SK-N-SH (cell line): ENCODE data around the gene REC8. TPM values are rescaled to one million over a fixed set of nuclear protein-coding genes. Genes with fewer than 3 reads are reported as not detected.

Experiments used
- CTCF ChIA-PET: fragments of 300-600, 350-600 bp; formaldehyde crosslinking; extraction: SDS; loops from one replicate; lab custom pipeline; 2021; lab: Yijun Ruan, JAX
- POLR2A ChIA-PET: fragments of 350-600 bp; sonication (Branson Sonifier 250); formaldehyde crosslinking; extraction: SDS; loops from one replicate; lab custom pipeline; 2020; ENCODE audit warnings: antibody characterized with exemption, inconsistent platforms; lab: Yijun Ruan, JAX
- DNase-seq: peaks from one replicate; pipeline ENCODE4 v3.0.0; 2012
- H2AFZ ChIP-seq: fragments of 200-600 bp; sonication (generic); 2 replicates; pipeline ENCODE4 v1.8.1; 2016; ENCODE audit warnings: antibody characterized with exemption, mild to moderate bottlenecking, low read depth
- H3F3A ChIP-seq: fragments of 200-600 bp; sonication (generic); replicated peaks from 2 replicates; pipeline ENCODE3; 2016; ENCODE audit warnings: antibody characterized with exemption, mild to moderate bottlenecking; ENCODE audit not compliant: insufficient read depth
- H3K27ac ChIP-seq, 2 experiments: fragments of 200-500 bp in 1 of 2; fragments of 200-600 bp in 1 of 2; sonication (Bioruptor generic) in 1 of 2; sonication (generic), shearing (Covaris generic) in 1 of 2; 2 replicates each; pipeline versions ENCODE4 v1.5.1 to v1.6.1; 2014 to 2016; ENCODE audit warnings: low read depth in 2 of 2, inconsistent platforms in 1 of 2, low read length in 1 of 2, mild to moderate bottlenecking in 1 of 2, mixed read lengths in 1 of 2
- H3K27me3 ChIP-seq: fragments of 200-600 bp; sonication (generic), shearing (Covaris generic); 2 replicates; pipeline ENCODE4 v1.6.1; 2016; ENCODE audit warnings: mixed run types; ENCODE audit not compliant: insufficient read depth
- H3K36me3 ChIP-seq, 2 experiments: fragments of 200-500 bp in 1 of 2; fragments of 200-600 bp in 1 of 2; sonication (Bioruptor generic) in 1 of 2; sonication (generic) in 1 of 2; replicated peaks in 1 of 2; 2 replicates each; pipeline versions ENCODE3 to v1.5.1; 2014 to 2016; ENCODE audit warnings: low read length in 1 of 2, mild to moderate bottlenecking in 1 of 2; ENCODE audit not compliant: insufficient read depth in 2 of 2, control insufficient read depth in 1 of 2
- H3K4me1 ChIP-seq, 2 experiments: fragments of 200-500 bp in 1 of 2; fragments of 200-600 bp in 1 of 2; sonication (Bioruptor generic) in 1 of 2; sonication (generic), shearing (Covaris generic) in 1 of 2; 2 replicates each; pipeline versions ENCODE4 v1.5.1 to v1.6.1; 2014 to 2016; ENCODE audit warnings: low read depth in 1 of 2, low read length in 1 of 2, mixed run types in 1 of 2; ENCODE audit not compliant: insufficient read depth in 2 of 2, control insufficient read depth in 1 of 2
- H3K4me2 ChIP-seq: fragments of 200-600 bp; sonication (generic), shearing (Covaris generic); 2 replicates; pipeline ENCODE4 v1.6.1; 2017; ENCODE audit warnings: mixed run types
- H3K4me3 ChIP-seq, 2 experiments: fragments of 200-500 bp in 1 of 2; fragments of 200-600 bp in 1 of 2; sonication (Bioruptor generic) in 1 of 2; sonication (generic), shearing (Covaris generic) in 1 of 2; 2 replicates each; pipeline versions ENCODE4 v1.5.1 to v1.8.1; 2014 to 2016; ENCODE audit warnings: low read depth in 2 of 2, inconsistent platforms in 1 of 2, low read length in 1 of 2, mild to moderate bottlenecking in 1 of 2, mixed read lengths in 1 of 2, moderate library complexity in 1 of 2
- H3K79me2 ChIP-seq: fragments of 200-600 bp; sonication (generic); 2 replicates; pipeline ENCODE4 v1.8.1; 2017; ENCODE audit warnings: mild to moderate bottlenecking; ENCODE audit not compliant: insufficient read depth
- H3K9ac ChIP-seq: fragments of 200-600 bp; sonication (generic); 2 replicates; pipeline ENCODE4 v1.6.1; 2017; ENCODE audit warnings: mixed run types
- H3K9me2 ChIP-seq: fragments of 200-600 bp; sonication (generic); 2 replicates; pipeline ENCODE4 v1.6.1; 2017; ENCODE audit warnings: mixed run types
- H3K9me3 ChIP-seq: fragments of 200-600 bp; sonication (generic); 2 replicates; pipeline ENCODE4 v1.6.1; 2017; ENCODE audit warnings: mixed run types, mild to moderate bottlenecking, moderate library complexity
- H4K20me1 ChIP-seq: fragments of 200-600 bp; sonication (generic); 2 replicates; pipeline ENCODE4 v1.6.1; 2017; ENCODE audit warnings: mild to moderate bottlenecking, mixed run types; ENCODE audit not compliant: insufficient read depth
- CTCF ChIP-seq: fragments of 200-600 bp; sonication (generic); IDR thresholded peaks from 2 replicates; pipeline ENCODE4 v1.6.1; 2017; ENCODE audit warnings: antibody characterized with exemption, mild to moderate bottlenecking, moderate library complexity
- ELF1 ChIP-seq: IDR thresholded peaks from 2 replicates; pipeline ENCODE4 v1.4.0; 2012
- EP300 ChIP-seq, 2 experiments: IDR thresholded peaks; 2 replicates each; pipeline versions ENCODE4 v1.4.0 to v1.6.1; 2012; ENCODE audit warnings: borderline replicate concordance in 1 of 2, low read depth in 1 of 2, low read length in 1 of 2
- EZH2phosphoT487 ChIP-seq: fragments of 200-600 bp; sonication (generic); IDR thresholded peaks from 2 replicates; pipeline ENCODE4 v1.6.1; 2017; ENCODE audit warnings: low read depth, mixed run types, mild to moderate bottlenecking, antibody characterized with exemption, moderate library complexity, borderline replicate concordance
- FOSL2 ChIP-seq: IDR thresholded peaks from 2 replicates; pipeline ENCODE4 v1.4.0; 2012; ENCODE audit warnings: low read depth, mild to moderate bottlenecking, moderate library complexity, borderline replicate concordance
- FOXJ3 ChIP-seq: sonication (generic); formaldehyde crosslinking; IDR thresholded peaks from 2 replicates; pipeline ENCODE4 v1.5.1; 2020; ENCODE audit warnings: mild to moderate bottlenecking, missing genetic modification reagents
- GATA2 ChIP-seq: sonication (generic); formaldehyde crosslinking; IDR thresholded peaks from 2 replicates; pipeline ENCODE4 v1.5.0; 2020; ENCODE audit warnings: mild to moderate bottlenecking, missing genetic modification reagents
- IRF3 ChIP-seq: fragments of 150-350 bp; IDR thresholded peaks from 2 replicates; pipeline ENCODE4 v1.6.1; 2016; ENCODE audit warnings: mild to moderate bottlenecking, low read depth, low read length
- MAX ChIP-seq: IDR thresholded peaks from 2 replicates; pipeline ENCODE4 v1.4.0; 2012; ENCODE audit warnings: low read depth
- MEF2A ChIP-seq: IDR thresholded peaks from 2 replicates; pipeline ENCODE4 v1.4.0; 2012; ENCODE audit warnings: low read depth, borderline replicate concordance
- MXI1 ChIP-seq: IDR thresholded peaks from 2 replicates; pipeline ENCODE4 v1.6.1; 2012; ENCODE audit warnings: mild to moderate bottlenecking, low read depth, low read length, improper control_type of control experiment
- NRF1 ChIP-seq: IDR thresholded peaks from 2 replicates; pipeline ENCODE4 v1.6.1; 2012; ENCODE audit warnings: low read depth, mild to moderate bottlenecking, low read length
- POLR2AphosphoS5 ChIP-seq: IDR thresholded peaks from 2 replicates; pipeline ENCODE4 v1.6.1; 2012; ENCODE audit warnings: low read depth, low read length
- RAD21 ChIP-seq: IDR thresholded peaks from 2 replicates; pipeline ENCODE4 v1.6.1; 2012; ENCODE audit warnings: mild to moderate bottlenecking, low read length
- RCOR1 ChIP-seq: fragments of 150-350 bp; IDR thresholded peaks from 2 replicates; pipeline ENCODE4 v1.6.1; 2017; ENCODE audit warnings: antibody characterized with exemption, low read length
- REST ChIP-seq: IDR thresholded peaks from 2 replicates; pipeline ENCODE4 v1.6.1; 2012; ENCODE audit warnings: mild to moderate bottlenecking, low read depth, low read length, moderate library complexity
- RFX5 ChIP-seq: IDR thresholded peaks from 2 replicates; pipeline ENCODE4 v1.6.1; 2012; ENCODE audit warnings: mild to moderate bottlenecking, improper control_type of control experiment, low read length
- TAF1 ChIP-seq: IDR thresholded peaks from 2 replicates; pipeline ENCODE4 v1.6.1; 2012; ENCODE audit warnings: low read depth, mild to moderate bottlenecking, low read length, moderate library complexity, borderline replicate concordance
- TEAD4 ChIP-seq: IDR thresholded peaks from 2 replicates; pipeline ENCODE4 v1.4.0; 2012; ENCODE audit warnings: mild to moderate bottlenecking, borderline replicate concordance; ENCODE audit not compliant: insufficient read depth
- USF1 ChIP-seq: IDR thresholded peaks from 2 replicates; pipeline ENCODE4 v1.4.0; 2012; ENCODE audit warnings: low read depth, borderline replicate concordance
- YY1 ChIP-seq: IDR thresholded peaks from 2 replicates; pipeline ENCODE4 v1.4.0; 2012; ENCODE audit warnings: low read depth, mild to moderate bottlenecking
- WGBS: methylation state at CpG from one replicate; pipeline ENCODE4 v1.1.6; 2017; ENCODE audit warnings: low lambda C conversion rate; 5-methylcytosine and 5-hydroxymethylcytosine counted together
- polyA plus RNA-seq, 3 experiments: library from polyadenylated mRNA; depleted of rRNA; stranded (reverse); fragments of >200 nt; gene quantifications; 2 replicates each; pipeline ENCODE4 v1.2.3, GENCODE V29; 2012

Gene REC8
- polyA plus RNA-seq, 1 of the 3 experiments (the other 2 are of a cell fraction): 23.2 TPM

- ChIA-PET POLR2A (interaction anchor here (0.5 to 1.7 kb wide), 10 partner anchors 10 to 224 kb away, joined by 3 to 12 read pairs (median 4); partner anchors contain the start of genes CARMIL3, DCAF11, IPO4 and NRL), CTCF (interaction anchor here (1.0 to 1.9 kb wide), 2 partner anchors 20 to 33 kb away, joined by 4 to 5 read pairs; partner anchors contain the start of gene IRF9)
- Histone ChIP-seq H4K20me1 (no peaks in the 10 kb centered on the region), H3K4me1 (peaks cover 11 to 42% of the 10 kb centered on the region in 2 experiments; a peak in 3 of 4 replicates), H3K27me3 (no peaks in the 10 kb centered on the region), H3K9ac (peak within 1 kb of the TSS; percentile 81), H3K36me3 (peaks cover 30 to 45% of the 10 kb centered on the region in 2 experiments), H3K9me3 (no peaks in the 10 kb centered on the region), H3K27ac (peak within 1 kb of the TSS; percentile 82 to 98), H3K4me3 (peak within 1 kb of the TSS; percentile 90 to 93), H3K4me2 (peak within 1 kb of the TSS; percentile 97), H3K79me2 (peaks cover 61% of the 10 kb centered on the region), H3K9me2 (no peaks in the 10 kb centered on the region), H2AFZ (peak within 1 kb of the TSS; percentile 70), H3F3A (peaks cover 15% of the 10 kb centered on the region)
- WGBS: 2% methylated on average over 9 of the region's 65 CpGs
- DNase-seq: peak; percentile 94
- no peak for TF ChIP-seq EZH2phosphoT487
- peak; percentile 39 for TF ChIP-seq CTCF
- no peak; the same call in 1 of the 2 replicates for TF ChIP-seq ELF1
- TF ChIP-seq RFX5: peak; percentile 94
- TF ChIP-seq RAD21: no peak
- no peak for TF ChIP-seq GATA2 (CRISPR knock-in tag)
- no peak for TF ChIP-seq YY1
- TF ChIP-seq MAX: no peak; the same call in none of the 2 replicates
- TF ChIP-seq TAF1: peak; percentile 77
- peak; percentile 89 for TF ChIP-seq POLR2AphosphoS5
- TF ChIP-seq IRF3: peak; percentile 69
- no peak for TF ChIP-seq FOSL2
- TF ChIP-seq MXI1: peak; percentile 52; the same call in 1 of the 2 replicates
- TF ChIP-seq FOXJ3 (CRISPR knock-in tag): no peak
- no peak; a peak in 1 of 4 replicates for TF ChIP-seq EP300 (IDR thresholded peaks at IDR 0.05; ENCODE audit: borderline replicate concordance in 1 of 2, low read depth in 1 of 2, low read length in 1 of 2)
- no peak for TF ChIP-seq TEAD4
- no peak for TF ChIP-seq RCOR1
- peak; percentile 62; the same call in 1 of the 2 replicates for TF ChIP-seq USF1
- TF ChIP-seq MEF2A: no peak
- peak; percentile 72 for TF ChIP-seq NRF1
- 0 out of 2 replicates have a peak, but pooled peaks have one; percentile 17 for TF ChIP-seq REST
These were observed 30.6 kb upstream of the REC8 start, which contains the start of gene EMC9 for GRCh38 chr14:24141097-24141880. Gene EMC9, minus strand, starts transcription at chr14:24141591. Its CDS starts 287 bp downstream, at chr14:24141304.
